Mucosa of stomach (tissue), 1 donor: Measurements from ENCODE around the gene GPR107.

ENCODE experiments used
- H3K27me3 ChIP-seq: one replicate; pipeline ENCODE4 v1.7.0; 2013; ENCODE audit warnings: mild to moderate bottlenecking, low read length; ENCODE audit not compliant: control insufficient read depth, insufficient read depth
- H3K36me3 ChIP-seq: one replicate; pipeline ENCODE4 v1.7.0; 2013; ENCODE audit warnings: low read length; ENCODE audit not compliant: control insufficient read depth, insufficient read depth
- H3K4me1 ChIP-seq: one replicate; pipeline ENCODE4 v1.7.0; 2013; ENCODE audit warnings: mild to moderate bottlenecking, low read length; ENCODE audit not compliant: control insufficient read depth, insufficient read depth
- H3K4me3 ChIP-seq: one replicate; pipeline ENCODE4 v1.7.0; 2013; ENCODE audit warnings: low read length
- H3K9ac ChIP-seq: one replicate; pipeline ENCODE4 v1.7.0; 2013; ENCODE audit warnings: mild to moderate bottlenecking, low read length, moderate library complexity
- H3K9me3 ChIP-seq: one replicate; pipeline ENCODE4 v1.7.0; 2013; ENCODE audit warnings: mild to moderate bottlenecking, low read length, moderate library complexity; ENCODE audit not compliant: control insufficient read depth
- donor health status: Pancreatic carcinoma.

GPR107 gene

DNA sequence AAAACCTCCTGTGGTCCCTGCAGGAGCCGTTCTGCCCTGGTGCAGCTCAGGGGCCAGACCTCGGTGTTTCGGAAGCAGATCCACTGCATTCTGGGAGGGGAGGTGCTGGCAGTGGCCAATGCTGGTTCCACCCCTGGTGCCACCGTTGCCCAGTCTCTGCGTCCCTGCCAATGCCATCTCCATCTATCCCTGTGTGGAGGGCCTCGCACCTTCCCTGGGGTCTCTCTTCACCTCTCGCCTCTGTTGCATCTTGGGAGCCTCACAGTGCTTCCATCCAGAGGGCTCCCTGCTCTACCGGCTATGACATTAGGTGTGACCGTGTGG lies 133.8 kb downstream of the GPR107 start:
- Histone ChIP-seq H3K4me3 (no peak overlapping the region), H3K27me3 (no peaks in the 10 kb centered on the region), H3K4me1 (peaks cover 19% of the 10 kb centered on the region), H3K9ac (no peak overlapping the region), H3K36me3 (no peaks in the 10 kb centered on the region), H3K9me3 (no peaks in the 10 kb centered on the region)

DNA sequence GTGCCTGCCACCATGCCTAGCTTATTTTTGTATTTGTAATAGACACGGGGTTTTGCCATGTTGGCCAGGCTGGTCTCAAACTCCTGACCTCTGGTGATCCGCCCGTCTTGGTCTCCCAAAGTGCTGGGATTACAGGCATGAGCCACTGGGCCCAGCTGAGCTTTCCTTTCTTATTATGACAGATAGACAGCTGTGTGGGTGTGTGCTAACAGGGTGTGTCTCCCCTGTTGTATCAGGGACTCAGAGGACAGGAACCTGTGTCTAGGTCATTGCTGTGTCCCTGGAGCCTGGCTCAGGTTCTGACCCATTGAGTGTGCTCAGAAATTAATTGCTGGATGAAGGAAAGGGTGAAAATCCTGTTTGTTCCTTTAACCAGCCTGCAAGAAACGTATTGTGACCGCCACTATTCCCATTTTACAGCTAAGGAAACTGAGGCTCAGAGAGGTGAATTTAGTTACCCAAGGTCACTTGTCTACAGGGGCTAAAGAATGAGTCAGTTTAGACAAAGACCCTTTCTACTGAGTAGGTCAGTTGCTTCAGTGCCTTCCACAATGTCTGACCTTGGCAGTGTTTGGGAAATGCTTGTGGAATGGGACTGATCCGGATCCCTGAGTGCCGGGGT lies 135.3 kb downstream of the GPR107 start:
- no peak overlapping the region for H3K4me3 ChIP-seq
- no peak overlapping the region for H3K9ac ChIP-seq
- H3K36me3 ChIP-seq: no peaks in the 10 kb centered on the region
- H3K9me3 ChIP-seq: no peaks in the 10 kb centered on the region
- no peaks in the 10 kb centered on the region for H3K27me3 ChIP-seq
- peaks cover 19% of the 10 kb centered on the region for H3K4me1 ChIP-seq
